CD4-positive, alpha-beta T cell treated with Interleukin-4 for 4 hours (primary cell): ENCODE measurements around the gene TBC1D17.

Source experiments
- DNase-seq: peaks from one replicate; pipeline ENCODE4 v3.0.0-alpha.2; 2020

The TBC1D17 gene

DNA sequence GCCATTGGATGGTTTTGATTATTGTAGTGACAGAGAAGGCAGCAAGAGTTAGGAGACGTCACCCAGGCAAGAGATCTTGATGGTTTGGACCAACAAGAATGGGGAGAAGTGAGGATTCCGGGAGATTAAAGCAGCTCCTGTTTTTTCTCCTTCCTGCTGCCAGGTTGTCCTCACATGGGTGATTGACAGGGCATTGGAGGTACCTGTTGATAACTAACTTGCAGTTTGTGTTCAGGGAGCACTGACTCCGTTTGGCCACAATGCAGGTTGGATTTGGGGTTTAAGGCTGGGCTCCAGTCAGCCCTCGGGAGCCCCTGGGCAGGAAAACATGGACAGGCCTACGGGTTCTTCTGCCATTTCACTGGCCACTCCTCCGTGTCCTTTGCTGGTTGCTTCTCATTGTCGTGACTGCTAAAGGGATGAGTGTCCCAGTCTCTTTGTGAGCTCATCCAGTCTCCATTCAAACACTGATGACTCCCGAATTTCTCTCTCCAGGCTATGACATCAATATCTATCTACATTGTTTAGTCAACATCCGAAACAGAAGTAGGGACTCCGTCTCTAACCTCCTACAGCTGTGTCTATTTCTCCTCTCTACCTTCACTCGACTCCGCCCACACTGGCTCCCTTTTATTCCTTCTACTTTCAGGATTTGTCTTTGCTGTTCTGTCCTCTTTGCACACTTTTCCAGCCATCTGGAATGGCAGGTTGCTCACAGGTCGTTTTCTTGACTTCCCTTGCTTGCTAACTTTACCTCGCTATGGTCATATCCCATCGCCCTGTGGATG lies 27.9 kb upstream of the TBC1D17 start:
- no peak for DNase-seq

DNA sequence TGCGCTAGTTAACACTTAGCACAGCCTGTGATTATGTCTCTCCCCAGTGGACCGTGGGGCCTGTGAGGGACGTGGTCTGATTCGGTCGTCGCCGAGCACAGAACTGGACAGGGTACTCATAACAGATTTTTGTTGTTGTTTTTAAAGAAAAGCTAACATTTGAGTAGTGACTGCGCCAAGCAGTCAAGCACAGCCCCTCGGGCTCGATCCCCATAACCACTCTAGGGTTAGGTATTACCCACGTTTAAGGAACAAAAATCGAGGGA lies 27.3 kb upstream of the TBC1D17 start:
- DNase-seq: no peak

DNA sequence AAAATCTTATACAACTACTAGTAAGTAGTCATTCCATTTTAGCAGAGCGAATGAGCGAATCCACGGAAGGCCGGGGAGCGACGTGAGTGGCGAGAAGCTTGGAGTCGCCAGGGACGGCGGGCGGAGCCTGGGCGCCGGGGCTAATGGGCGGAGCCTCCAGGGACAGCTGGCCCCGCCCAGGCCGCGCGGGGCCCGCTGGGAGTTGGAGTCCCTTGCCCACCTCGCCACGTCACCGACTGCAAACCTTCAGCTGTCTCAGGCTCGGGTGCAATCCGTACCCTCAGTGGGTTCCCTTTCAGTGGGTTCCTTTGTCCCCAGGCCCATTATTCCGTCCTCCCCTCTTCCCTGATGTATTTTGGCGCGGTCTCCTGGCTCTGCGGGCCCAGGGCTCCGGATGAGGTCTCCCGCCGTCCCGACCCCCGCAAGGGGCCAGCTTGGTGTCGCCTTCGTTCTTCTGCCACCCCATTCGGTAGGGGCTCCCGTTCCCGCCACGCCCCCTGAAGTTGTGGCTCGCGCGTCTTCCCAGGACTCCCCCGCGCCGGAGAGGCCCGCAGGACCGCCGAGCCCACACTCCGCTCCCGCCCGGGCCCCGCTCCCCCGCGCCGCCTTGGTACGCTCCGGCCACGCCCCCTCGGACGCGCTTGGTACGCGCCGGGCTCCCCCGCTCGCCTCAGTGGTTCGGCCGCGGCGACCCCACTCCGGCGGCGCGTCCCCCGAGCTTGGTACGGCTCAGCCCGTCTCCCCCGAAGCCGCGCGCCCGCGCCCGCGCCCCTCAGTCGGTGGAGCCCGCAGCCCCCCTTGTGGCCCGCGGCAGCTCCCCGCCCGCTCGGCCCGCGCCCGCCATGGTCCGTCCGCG lies 26.8 kb upstream of the TBC1D17 start, which contains the start of gene PTOV1:
Gene PTOV1 (plus strand): TSS at position 673 of the 856 bp plus-strand sequence.
- DNase-seq: peak; percentile 85

DNA sequence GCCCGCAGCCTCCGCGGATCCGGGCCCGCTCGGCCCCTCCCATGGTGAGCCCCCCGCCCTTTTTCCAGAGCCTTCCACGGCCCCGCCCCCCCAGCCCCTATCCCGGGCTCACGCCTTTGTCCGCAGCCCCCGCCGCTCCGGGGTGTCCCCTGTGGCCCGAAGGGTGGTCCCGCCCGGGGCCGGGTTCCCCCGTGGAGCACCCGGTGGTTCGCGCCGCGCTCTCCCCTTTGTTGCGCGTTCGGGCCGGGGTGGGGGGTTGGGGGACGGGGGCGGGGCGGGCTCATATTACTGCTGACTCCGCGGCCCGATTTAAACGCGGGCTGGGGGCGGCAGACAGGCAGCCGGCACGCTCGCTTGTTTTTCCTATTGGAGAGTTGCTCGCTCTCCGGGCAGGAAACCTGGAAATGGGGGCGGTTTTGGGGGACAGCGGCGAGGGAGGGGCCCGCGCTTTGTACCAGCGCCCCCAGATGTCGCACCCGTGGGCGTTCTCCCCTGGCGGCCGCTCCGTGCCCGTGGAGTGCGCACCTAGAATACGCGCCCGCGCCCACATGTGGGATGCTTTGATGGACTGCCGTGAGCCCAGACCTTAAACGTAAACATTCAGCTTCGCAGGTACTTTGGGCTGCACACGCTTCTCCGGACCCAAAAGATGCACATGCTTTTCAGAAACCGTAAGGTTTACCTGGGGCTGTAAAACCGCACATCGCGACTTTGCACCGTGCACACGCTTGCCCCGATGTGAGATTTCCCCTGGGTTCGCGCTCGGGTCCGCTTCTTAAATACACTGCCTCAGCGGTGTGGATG lies 25.8 kb upstream of the TBC1D17 start:
- peak; percentile 27 for DNase-seq

DNA sequence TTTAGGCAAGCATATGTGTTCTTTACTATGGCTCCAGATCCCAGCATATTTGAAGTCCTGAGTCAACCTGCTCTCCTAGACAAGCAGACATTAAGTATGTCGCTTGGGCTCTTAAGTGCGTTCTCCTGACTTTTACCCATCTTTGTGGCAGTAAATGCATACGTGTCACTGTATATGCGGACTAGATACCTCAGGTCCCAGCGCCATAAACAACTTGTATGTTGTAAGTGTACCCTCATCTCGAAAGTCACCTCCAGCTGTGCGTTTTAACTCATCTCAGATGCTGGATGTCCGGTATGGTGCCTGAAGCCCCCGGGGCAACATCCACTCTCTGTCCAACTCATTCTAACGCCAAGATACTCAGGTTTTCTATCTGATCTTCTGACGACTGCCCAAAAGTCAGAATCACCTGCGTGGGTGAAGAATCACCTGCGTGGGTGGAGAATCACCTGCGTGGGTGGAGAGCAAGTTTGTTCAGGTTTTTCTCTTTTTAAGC lies 24.8 kb upstream of the TBC1D17 start:
- no peak for DNase-seq

DNA sequence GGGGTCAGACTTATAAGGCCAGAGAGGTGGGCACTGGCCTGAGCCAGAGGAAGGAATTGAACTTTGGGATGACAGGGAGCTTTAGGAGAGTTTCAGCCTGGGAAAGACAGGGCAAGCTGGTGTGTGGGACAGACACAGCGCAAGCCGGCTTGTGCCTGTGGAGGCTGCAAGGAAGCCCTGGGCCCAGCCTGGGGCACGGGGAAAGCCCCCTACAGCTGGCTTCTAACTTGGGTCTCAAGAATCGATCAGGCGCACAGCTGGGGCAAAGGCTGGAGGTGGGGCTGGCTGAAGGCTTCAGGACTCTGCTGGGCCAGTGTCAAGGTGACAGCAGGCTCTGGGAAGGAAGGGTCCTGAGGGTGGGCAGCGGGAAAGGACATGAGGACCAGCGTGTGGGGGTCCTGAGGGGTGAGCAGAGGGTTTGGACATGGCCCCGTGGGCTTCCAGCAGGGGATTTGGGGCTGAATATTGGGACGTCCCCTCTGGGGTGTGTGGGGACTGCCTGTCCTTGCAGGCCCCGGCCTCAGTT lies 23.6 kb upstream of the TBC1D17 start:
- DNase-seq: no peak

DNA sequence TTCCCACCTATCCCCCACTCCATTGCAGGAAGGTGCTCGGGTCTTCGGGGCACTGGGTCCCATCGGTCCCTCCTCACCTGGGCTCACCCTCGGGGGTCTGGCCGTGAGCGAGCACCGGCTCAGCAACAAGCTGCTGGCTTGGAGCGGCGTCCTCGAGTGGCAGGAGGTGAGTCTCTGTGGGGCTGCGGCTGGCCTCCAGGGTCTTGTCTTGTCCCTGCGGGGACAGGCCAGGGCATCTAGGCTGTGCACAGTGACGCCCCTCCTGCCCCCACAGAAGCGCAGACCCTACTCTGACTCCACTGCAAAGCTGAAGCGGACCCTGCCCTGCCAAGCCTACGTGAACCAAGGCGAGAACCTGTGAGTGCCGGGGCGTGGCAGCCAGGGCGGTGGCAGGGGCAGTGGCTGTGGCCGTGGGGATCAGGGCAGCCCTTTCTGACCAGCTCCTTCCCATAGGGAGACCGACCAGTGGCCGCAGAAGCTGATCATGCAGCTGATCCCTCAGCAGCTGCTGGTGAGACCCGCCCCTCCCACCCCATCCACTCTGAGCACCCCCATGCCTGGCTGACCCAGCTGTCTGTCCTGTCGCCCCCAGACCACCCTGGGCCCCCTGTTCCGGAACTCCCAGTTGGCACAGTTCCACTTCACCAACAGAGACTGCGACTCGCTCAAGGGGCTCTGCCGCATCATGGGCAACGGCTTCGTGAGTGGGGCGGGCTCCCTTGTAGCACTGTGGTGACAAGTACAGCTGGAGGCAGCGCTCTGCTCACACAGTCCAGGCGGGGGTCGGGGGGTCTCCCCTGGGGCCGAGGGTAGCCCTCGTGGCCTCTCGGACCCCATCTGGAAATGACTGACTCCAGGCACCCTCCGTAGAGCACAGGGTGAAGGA lies 22.9 kb upstream of the TBC1D17 start:
- DNase-seq: no peak

DNA sequence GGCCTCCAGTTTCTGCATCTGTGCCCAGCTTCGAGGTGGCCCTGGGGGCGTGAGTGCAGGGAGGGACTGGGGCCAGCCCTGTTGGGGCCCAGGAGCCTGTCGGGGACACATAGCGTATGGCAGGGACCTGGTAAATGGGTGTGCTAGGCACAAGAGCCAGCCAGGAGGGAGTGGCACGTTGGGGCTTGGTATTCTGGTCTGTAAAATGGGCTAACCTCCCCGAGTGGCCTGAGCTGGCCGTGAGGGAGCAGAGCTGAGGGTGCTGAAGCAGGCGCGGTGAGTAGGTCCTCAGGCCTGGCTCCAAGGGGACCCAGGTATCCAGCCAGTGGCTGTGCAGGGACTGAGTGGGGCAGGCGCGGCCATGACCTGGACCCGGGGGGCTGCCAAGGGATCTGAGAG lies 22.2 kb upstream of the TBC1D17 start:
- DNase-seq: no peak

DNA sequence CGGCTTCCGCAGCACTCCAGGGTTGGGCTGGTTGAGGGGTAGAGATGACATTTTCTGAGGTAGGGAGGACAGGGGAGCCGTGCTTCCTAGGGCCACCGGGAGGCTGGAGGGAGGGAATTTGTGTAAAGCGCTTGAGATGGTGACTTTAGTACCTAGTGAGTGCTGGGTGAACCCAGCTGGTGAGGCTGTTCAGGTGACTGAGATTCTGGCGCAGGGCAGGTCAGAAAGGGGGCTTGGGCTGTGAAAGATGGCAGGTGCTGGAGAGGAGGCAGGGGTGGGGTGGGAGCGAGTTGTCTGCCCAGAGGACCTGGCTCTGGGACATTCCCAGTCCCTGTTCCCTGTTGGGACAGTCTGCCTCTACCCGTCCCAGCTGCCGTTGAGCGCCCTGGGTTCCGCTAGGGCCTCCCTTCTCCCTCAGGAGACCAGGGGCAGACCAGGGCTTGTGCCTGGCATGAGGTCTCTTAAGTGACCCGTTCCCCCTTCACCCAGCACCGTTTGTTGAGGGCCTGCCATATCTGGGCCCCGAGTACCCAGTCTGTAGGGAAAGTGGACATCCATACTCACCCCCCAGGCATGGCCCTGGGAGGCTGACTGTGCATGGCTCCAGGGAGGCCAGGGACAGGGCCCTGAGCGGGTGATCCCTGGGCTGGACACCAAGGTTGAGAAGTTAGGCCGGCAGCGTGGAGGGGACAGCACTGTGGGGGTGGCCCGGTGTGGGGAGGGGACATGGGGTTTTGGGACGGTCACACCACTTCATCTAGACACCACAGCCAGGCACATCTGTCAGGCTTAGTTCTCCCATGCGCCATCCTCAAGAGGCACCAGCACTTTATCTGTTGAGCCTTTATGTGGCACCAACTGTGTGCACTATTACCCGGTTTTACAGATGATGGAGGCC lies 21.6 kb upstream of the TBC1D17 start:
- DNase-seq: no peak

DNA sequence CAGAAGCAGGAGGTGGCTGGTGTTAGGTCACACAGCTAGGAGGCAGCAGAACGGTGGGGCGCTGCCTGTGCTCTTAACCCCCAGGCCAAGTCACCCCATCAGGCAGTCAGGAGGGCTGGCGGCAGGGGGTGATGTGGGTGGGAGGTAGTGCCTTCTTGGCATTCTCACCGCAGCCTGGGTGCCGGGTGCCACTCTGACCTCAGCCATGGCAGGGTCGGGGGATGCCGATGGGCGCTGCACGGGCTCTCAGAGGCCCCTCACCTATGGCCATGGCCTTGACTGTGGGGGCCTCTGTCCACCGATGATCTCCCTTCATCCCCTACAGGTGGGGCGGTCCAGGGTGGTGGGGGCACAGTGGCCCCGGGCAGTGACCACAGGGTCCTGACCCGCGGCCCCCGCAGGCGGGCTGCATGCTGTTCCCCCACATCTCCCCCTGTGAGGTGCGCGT lies 20.9 kb upstream of the TBC1D17 start:
- no peak for DNase-seq

DNA sequence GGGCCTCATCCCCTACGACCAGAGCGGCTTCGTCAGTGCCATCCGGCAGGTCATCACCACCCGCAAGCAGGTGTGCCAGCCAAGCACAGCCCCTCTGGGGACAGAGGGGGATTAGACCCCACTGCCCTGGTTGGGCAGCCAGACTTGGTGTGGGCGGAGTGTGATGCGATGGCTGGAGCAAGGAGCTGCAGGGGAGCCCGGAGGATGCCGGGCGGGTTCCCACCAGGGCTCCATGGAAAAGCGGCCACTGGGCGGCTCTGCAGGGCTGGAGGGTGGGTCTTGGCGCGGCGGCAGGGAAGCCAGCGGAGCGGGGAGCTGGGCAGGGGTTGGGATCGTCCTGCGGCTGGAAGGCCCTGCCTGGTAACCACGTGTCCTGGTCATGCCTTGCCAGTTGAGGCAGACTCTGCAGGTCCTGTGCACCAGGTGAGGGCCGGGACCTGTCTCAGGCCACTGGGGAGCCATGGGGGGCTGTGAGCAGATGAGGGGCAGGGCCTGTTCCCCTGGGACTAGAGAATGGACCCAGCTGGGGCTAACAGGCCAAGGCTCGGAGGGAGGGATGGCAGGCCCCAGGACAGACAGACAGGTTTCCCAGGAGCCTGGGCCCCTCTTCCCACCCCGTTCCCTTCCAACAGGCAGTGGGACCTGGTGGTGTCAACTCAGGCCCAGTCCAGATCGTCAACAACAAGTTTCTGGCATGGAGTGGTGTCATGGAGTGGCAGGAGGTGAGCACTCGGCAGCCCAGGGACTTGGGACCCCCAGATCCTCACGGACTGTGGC lies 20.3 kb upstream of the TBC1D17 start:
- no peak for DNase-seq

DNA sequence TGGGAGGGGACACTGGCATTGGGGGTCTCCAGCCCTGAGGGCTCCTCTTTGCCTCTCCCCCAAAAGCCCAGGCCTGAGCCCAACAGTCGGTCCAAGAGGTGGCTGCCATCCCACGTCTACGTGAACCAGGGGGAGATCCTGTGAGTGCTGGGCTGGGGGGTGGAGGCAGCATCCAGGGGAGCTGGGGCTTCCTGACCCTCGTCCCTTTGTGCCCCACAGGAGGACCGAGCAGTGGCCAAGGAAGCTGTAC lies 19.7 kb upstream of the TBC1D17 start:
- no peak for DNase-seq

DNA sequence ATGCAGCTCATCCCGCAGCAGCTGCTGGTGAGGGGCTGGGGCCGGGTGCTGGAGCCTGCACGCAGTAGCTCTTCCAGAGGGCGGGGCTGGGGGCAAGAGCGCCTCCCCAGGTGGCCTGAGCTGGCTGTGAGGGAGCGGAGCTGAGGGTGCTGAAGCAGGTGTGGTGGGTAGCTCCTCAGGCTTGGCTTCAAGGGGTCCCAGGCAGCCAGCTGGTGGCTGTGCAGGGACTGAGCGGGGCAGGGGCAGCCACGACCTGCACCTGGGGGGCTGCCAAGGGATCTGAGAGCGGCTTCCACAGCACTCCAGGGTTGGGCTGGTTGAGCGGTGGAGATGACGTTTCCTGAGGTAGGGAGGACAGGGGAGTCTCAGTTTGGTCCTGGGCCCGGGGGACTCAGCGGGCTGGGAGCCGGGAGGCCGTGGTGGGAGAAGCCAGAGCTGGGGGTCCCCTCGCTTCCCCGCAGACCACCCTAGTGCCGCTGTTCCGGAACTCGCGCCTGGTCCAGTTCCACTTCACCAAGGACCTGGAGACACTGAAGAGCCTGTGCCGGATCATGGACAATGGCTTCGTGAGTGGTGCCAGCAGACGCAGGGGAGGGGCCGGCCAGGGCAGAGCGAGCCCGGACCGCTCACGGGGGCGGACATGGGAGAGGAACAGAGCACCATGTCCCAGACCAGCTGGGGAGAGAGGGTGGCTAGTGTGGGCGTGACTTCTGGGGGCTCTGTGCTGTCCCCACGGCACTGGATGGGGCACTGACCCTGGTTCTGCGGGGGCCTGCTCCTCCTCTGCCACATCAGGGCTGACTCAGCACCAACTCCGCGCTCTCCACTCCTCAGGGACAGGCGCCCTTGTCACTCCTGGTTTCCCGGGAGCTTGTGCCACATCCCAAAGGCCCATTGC lies 19.2 kb upstream of the TBC1D17 start:
- DNase-seq: no peak

DNA sequence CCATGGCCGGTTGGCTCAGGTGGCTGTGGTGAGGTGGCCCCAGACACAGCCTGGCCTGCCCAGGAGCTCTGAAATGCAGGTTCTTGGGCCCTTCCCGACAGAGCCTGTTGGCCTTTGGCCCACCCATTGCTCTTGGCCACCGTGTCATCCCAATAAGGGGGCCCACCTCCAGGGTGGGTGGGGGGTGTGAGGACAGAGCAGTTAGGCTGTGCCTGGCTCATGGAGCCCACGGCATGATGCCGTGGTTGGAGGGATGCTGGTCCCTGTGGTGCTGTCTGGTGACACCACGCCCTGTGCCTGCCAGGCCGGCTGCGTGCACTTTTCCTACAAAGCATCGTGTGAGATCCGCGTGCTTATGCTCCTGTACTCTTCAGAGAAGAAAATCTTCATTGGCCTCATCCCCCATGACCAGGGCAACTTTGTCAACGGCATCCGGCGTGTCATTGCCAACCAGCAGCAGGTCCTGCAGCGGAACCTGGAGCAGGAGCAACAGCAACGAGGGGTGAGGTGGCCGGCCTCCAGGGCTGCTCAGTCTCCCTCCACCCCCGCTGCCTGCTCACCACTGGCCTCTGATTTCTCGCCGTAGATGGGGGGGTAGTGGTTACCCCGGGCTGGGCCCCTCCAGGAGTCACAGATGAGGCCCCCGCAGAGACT lies 17.7 kb upstream of the TBC1D17 start:
- no peak for DNase-seq

DNA sequence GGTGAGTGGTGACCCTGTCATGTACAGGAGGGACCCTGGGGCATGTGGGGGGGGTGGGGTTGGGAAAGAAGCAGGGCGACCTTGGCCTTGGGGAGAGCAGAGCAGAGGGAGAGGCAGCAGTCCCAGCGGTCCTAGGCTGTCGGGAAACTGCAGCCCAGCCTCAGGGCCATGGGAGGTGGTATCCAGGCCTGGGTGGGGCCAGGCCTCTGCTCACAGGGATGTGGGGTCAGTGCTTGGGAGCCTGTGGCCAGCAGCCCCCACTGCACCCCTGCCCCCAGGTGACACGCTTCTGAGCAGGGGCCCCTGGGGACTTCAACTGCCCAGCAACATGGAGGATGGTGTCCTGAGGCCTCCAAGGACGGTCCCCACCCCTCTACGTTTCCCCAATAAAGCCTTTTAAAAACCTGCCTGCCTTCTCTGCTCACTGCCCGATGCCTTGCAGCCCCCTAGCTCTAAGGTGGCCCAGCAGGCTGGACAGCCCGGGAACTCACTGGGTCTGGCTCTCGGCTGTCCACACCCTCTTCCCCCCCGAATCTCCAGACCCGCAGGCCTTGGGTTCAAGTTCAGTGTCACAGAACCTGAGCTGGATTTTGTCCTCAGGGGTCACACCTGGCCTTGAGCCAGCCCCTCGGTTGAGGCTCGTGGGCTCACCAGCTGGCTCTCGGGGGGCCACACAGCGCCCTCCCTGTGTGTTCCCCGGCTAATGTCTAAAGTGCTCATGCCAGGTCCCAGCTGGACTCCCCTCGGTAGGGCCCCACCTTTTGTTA lies 17.0 kb upstream of the TBC1D17 start:
- no peak for DNase-seq

DNA sequence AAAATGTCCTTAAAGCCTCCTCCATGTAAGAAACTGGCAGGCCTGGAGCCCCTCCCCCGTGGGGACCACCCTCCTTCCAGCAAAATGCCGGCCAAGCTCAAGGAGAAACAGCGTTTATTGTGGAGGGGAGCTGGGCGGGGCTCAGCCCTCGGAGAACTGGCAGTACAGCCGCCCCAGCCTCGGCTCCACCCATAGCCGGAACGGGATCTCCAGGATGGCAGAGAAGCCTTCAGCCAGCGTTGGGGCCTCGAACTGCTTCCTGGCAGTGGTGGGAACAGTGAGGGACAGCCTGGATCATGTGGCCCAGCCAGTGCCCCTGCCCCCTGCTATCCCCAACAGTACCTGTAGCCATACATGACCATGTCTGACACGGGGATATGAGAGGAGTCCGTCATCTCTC lies 16.4 kb upstream of the TBC1D17 start:
- DNase-seq: no peak

DNA sequence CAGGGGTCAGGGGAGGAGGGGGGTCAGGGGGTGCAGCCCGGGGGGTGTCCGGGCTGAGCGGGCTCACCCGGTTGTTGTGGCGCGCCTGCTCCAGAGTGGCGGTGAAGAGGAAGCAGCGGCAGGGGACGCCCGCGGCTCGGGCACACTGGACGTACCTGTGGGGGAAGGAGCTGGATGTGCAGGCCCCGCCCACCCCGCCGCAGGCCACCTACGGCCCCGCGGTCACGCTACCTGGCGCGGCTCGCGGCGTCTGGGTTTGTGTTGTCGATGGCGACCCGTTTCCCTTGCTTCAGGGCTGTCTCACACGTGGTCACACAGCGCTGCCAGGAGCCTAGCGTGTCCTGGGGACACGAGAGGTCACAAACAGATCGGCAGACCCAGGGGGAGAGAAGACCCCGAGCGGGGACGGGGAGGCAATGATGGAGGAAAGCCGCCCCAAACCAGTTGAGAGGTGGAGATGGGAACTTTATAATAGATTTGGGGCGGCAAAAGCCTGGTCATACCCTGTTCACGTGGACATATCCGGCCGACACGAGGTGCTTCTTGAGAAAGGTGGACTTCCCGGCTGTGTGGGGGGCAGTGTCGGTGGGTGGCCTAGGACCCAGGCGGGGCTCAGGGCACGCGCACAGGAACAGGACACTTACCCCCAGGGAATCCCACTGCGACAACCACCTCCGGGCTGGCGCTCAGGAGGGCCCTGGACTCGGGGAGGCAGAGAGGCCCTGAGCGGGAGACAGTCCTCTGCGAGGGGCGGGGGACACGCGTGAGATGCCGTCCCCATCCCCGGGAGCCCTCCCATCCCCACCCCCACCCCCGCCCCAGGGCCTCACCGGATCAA lies 15.7 kb upstream of the TBC1D17 start:
- DNase-seq: no peak
